GM18868 (cell line): Measurements from ENCODE around the gene ROBO1.

ENCODE experiments used
- ATAC-seq: cut with Tn5 transposase; IDR thresholded peaks from one replicate; pipeline ENCODE4 v1.9.1; 2021; ENCODE audit warnings: mild to moderate bottlenecking, moderate library complexity; ENCODE audit not compliant: unreplicated experiment

The ROBO1 gene

DNA sequence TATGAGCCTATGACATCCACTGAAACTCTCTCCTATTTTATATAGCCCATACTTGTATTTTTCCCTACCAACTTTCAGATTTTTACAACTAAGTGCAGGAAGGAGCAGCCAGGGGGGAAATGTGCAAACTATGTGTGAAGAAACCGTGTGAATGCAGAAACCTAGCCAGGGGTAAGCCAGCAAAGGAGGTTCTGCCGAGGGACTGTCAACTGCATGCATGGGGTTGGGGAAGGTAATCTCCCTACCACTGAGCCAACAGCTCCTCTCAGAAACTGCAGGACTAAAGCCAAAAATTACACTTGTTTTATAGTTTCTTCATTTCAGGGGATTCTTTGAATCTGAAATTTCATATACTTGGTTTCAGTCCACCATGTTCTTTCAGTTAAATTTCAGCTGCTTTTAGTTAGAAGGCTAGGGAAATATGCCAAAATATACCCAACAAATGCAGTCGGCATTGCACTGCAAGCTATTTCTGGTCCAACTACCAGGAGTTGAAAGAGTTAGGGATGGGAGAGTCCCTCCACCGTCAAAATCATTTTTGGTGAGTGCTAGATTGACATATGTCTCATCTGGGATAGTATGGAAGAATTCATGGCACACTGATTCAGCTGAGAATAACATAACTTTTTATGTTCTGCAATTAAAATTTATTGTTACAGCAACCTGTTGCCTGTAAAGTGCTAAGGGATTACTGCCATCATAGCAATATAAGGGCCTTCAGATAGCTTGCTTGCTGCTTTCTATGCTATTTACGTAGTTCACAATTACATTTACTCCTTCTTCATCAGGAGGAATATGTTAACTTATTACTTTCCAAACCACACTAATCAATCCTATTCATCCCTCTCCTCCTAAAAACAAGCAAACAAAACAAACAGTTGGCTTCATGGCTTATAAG lies 904.2 kb downstream of the ROBO1 start:
- ATAC-seq, result no peak

DNA sequence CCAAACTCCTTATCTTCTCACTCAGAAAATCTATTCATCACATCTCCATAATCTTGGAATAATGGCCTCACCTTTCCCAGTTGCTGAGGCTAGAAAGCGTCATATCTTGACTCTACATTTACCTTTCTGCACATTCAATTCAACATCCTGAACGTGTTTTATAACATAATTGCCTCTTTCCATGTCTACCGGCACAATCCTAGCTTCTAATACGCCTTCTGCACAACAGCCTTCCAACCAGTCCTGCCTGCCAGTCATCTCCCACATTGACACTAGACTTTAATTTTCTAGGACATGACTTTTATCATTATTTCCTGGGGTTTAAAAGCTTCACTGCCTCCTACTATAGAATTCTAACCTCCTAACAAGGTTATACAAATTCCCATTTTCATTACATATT lies 906.6 kb downstream of the ROBO1 start:
- no peak for ATAC-seq

DNA sequence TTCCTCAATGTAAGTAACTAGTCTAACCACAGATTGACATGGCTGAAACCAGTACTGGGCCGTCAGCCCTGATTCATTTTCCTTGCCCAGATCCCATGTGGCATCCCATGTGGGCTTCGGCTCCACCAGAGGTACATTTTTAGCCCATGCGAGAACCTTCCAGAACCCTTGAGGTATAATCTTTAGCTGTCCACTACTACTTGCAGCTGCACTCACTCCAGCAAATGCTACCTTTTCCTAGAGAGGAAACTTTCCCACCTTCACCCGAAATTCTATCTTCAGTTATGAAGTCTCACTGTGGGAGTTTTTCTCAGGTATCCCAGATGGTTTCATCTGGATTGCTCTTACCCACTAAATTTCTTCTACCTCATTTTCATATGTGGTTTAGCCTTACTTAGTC lies 907.2 kb downstream of the ROBO1 start:
- no peak for ATAC-seq

DNA sequence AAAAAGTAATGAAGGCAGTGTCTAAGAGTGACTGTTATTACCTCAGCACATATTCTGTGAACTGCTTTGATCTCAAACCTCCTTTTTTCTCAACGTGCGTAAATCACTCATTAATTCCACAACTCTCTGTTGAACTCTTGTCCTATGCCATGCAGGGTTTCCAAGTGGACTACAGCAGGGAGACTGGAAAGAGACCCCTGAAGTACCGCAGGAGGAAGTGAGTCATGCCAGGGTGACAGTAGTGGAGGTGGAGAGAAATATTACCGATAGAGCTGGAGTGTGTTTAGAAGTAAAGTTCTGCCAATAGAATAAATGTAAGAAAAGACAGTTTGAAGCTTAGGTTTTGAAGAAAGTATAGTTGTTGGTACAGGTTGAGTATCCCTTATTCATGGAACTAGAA lies 908.9 kb downstream of the ROBO1 start:
- no peak for ATAC-seq

DNA sequence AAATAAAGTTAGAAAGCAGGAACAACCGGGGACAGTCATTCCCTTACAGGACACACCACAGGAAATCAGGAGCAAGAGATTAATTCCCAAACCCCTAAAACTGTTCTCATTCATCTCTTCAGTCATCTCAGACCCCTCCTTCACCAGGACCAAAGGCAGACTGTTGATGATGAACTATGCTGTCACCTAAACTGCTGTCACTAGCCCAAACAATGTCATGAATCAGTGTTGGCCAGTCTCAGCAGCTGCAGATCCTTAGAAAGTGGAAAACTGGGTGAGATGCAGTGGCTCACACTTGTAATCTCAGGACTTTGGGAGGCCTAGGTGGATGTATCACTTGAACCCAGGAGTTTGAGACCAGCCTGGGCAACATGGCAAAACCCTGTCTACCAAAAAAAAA lies 909.6 kb downstream of the ROBO1 start:
- ATAC-seq, result no peak

DNA sequence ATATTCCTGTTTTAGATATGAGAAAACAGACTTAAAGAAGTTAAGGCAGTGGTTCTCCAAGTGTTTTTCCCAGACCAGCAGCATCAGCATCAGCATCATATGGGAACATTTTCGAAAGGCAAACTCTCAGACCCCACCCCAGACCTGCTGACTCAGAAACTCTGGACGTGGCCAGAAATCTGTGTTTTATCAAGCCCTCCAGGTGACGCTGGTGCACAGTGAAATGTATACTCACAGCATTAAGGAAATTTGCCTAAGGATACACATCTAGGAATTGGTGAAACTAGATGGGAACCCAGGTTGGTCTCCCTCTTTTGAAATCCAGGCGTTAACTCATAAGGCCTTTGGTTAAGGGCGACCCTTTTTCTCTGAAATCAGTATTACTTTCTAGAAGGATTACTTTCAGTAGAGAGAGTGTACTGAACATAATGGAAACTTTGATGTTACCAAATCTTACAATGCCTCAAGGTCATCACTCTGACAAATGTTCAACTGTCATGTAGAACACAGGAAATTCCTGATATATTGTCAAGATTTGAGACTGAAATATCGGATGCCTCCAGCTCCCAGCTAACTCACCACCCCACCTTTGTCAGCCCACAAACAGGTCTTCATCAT lies 910.2 kb downstream of the ROBO1 start:
- ATAC-seq, result no peak

DNA sequence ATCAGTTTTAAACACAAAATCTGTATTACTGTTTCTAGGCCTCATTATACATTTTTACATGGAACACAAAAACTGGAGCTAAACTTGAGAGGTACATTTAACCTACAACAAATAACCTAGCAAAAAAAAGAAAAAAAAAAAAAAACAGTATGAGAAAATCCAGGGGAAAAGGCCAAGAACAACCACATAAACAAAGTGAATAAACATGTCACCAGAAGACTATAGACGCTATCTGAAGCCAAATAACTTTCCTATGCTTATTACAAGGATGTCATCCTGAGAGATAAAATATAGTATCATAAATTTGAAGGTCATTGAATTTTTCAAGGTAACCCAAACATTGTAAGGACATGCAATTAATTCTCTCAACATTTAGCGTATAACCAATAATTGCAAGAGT lies 911.6 kb downstream of the ROBO1 start:
- ATAC-seq, result no peak

DNA sequence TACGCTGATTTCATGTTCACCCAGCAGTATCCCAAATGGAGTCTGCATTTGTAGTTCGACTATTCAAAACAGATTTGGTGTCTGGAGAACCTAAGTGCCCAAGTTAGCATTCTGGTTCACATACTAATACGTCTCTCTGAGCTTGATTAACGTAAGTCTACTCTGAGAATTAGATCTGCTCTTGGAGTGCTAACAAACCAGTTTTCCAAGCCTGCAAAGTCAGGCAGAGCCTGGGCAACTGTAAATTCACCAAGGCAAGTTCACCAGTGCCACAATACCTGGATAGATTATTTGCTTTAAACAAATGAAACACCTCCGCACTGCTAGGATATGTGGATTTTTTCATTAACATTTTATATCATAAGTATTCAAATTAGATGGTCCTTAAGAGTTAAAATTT lies 912.6 kb downstream of the ROBO1 start:
- ATAC-seq, result no peak

DNA sequence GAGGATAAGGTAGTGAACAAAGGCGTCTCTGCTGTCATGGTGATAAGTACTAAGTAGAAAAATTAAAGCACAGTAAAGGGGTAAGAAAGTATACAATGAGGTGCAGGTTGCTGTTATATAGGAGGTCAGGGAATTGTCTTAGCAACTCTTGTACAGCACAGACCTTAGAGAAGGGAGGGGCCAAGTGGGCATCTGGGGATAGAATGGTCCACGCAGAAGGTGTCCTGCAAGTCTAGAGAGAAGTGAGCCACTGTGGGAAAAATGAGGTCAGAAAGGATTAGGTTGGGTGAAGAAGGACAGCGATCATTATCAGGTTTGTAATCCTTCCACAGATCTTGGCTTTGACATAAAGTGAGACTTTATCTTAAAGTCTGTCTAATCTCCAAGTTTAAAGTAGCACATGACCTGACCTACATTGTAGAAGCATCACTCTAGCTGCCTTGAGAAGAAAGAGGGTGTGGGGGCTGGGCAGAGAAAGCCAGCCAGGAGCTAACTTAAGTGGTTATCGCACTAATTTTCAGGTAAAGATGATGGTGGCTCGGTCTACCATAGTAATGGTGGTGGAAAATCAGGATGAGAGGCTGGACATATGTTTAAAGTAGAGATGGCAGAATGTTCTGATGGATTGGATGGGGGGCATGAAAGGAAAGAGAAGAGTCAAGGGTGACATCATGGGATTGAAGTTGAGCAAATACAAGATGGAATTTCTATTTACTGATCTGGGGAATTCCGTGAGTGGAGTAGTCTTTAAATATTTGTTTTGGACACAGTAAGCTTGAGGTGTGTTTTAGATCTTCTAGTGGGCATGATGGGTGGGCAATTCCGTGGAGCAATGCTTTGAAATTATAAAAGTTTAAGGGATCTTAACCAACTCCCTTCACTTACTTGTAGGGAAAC lies 919.2 kb downstream of the ROBO1 start:
- no peak for ATAC-seq

DNA sequence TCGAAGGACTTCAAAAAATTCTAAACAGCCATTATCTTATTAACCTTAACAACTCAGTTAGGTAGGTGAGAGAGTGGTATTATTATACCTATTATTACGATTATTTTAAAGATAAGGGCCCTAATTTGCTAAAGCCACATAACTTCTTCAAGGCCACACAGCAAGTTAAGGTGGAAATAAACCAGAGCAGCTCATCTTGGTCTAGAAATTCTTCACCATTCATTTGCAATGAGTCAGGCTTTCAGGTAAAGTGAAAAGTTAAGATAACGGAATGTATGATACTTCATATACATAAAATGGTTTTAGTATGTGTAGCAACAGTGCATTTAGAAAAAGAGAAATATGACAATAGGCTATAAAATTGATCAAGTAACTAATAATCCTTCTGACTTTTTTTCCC lies 920.2 kb downstream of the ROBO1 start:
- ATAC-seq, result no peak

DNA sequence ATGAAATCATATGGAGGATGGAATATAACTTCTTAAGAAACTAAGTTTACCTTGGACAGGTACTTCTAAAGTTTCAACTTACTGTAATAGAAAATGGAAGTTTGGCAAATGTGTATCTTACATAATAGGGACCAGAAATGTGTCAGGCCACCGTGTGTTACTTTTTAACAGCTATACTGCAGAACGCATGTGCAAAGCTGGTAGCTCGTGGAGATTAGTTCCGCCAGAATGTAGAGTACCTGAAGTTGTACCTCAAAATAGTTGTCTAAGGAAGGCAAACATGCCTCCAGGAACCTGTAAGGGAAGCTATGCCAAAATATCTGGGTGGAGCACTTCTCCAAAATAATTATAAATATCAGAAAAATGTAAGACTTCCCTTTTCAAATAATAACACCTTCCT lies 920.6 kb downstream of the ROBO1 start:
- no peak for ATAC-seq

DNA sequence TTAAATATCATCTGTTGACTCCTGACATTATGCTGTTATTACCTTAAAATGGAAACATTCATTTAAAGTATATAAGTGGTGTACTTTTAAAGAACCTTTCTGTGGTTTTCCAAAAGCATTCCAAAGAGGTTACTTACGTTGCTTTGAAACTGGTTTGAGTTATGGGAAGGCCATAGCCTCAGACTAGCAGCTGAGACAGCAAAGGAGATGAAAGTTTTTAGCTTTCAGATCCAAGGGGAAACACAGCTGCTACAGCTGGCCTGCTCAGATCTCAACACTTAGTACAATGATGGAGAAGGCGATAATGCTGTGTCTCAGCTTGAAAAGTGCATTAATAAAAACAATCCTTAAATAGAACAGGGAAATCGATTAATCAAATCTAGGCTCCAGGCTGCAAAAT lies 921.1 kb downstream of the ROBO1 start:
- ATAC-seq, result no peak

DNA sequence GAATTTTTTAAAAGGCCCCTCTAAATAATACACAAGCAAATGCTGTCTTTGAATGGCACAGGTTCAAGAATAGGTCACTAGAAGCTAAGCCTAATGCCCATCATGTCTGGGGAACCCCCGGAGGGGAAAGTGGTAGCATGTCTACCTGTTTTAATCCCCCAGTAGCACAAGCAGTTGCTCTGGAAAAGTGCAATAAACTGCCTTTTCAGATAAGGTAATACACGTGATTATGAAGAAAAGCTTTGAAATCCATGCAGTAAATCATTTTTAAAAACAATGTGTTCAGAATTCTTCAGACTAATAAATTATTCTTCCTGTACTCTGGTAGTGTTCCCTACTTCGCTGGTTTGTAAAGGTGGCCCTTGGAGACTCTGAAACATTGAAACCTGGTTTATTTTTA lies 922.2 kb downstream of the ROBO1 start:
- ATAC-seq, result peak; percentile 45

DNA sequence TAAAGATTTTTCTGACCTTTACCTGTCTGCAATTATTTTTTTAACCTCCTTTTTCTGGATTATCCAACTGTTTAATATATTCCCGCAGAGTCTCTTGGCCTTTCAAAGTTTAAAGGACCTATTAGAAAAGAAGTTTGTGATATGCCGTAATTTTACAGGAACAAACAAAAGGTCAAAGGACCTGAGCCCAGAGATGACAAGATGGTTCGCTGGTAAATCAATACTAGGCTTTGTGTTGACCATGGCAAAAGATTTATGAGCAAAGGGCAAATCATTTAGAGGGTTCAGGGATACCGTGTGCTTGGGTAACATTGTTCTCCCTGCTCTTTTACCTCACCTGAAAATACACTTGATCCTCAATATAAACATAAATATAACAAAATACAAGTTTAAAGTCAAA lies 923.5 kb downstream of the ROBO1 start:
- no peak for ATAC-seq

DNA sequence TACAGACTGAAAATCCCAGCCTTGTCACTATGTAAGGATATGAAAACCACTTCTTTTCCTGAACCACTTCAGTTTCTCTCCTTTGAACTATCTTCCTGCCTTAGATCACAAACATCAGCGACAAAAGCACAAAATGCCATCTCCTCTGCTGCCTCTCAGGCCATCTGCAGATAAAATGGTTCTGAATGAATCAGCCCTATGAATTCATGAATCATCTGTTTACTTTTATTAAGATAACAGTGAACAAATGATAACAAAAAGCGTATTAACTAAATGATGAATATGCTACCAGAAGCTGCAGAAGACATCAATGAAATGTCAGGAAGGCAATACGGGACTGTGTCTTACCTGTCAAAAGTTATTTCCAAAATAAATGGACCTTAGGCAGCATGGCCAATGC lies 928.1 kb downstream of the ROBO1 start:
- no peak for ATAC-seq

DNA sequence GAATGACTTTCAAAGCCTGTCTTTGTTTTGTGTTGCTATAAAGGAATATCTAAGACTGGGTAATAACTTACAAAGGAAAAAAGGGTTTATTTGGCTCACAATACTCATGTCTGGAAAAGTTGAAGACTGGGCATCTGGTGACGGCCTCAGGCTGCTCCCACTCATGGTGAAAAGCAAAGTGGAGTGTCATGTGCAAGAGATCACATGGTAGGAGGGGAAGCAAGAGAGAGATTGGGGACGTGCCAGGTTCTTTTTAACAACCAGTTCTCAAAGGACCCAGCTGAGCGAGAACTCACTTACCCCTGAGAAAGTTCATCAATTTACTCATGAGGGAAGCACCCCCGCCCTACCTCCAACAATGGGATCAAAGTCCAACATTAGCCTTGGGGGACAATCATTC lies 929.4 kb downstream of the ROBO1 start:
- peak; percentile 64 for ATAC-seq

DNA sequence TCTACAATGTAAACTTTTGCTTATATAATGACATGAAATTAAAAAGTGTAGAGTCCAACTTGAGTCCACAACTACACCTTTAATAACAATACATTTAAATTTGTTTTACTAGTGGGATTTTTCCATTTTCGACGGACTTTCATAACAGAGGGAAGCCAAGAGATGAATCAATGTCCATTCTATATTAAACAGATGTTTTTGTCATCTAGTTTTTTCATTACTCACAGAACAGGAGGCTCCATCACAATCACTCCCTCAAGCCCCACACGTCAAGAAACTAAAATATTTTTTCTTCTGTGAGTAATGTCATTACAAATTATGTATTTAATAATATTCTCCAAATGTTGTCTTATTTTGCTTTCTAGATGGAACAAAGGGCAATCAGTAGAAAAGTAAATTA lies 932.9 kb downstream of the ROBO1 start:
- ATAC-seq, result no peak

DNA sequence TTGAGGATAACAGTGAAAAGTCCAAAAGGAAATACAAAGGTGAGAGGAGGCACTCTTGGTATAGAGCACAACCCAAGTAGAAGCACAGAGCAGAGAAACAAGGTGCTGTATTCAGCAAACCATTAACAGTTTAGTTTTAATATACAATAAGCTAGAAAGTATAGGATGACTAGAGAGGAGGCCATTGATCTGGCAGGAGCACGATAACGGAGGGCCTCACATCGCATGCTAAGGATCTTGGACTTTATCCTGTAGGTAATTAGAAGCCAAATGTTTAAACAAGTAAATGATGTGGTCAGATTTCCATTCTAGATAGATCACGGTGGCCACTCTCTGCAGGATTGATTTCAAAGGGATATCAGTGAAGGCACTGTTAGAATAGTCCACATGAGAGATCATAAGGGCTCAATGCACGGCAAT lies 935.0 kb downstream of the ROBO1 start:
- ATAC-seq, result no peak

DNA sequence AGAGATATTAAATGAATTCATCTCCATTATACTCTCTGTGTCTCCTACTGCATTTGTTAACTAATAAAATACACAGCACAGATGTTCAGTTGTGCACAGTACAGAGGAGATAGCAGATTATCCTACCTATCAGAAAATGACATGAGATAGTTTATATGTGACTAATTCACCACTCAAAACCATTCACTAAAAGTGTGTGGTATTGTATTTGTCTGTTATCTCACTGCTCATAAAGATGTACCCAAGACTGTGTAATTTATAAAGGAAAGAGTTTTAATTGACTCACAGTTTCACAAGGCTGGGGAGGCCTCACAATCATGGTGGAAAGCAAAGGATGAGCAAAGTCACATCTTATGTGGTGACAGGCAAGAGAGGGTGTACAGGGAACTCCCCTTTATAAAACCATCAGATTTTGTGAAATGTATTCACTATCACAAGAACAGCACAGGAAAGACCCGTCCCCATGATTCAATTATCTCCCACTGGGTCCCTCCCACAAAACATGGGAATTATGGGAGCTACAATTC lies 936.3 kb downstream of the ROBO1 start:
- ATAC-seq, result no peak

DNA sequence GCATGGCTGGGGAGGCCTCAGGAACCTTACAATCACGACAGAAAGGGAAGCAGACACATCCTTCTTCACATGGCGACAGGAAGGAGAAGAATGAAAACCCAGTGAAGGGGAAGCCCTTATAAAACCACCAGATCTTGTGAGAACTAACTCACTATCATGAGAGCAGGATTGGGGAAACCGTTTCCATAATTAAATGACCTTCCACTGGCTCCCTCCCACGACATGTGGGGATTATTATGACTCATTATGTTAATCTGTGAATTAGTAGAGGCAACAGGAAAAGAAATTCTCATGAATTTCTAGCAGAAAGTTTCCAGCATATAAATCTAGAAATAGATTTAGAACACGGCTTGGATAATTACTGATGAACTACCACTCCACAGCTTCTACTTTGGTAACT lies 937.3 kb downstream of the ROBO1 start:
- no peak for ATAC-seq

DNA sequence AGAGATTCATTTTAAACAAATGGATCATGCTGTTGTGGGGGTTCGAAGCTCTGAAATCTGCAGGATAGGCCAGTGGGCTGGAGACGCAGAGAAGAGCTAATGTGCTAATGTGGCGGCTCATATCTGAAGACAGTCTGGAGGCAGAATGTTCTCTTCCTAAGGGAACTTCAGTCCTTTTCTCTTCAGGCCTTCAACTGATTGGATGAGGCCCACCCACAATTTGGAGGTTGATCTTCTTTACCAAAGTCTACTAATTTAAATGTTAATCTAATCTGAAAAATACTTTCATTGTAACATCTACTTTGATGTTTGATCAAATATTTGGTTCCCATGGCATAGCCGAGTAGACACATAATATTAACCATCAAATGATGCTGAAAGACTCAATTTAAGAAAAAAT lies 940.2 kb downstream of the ROBO1 start:
- ATAC-seq, result no peak
